Activated T-helper 1 cell treated with anti-CD3 and anti-CD28 coated beads, Interleukin-2, amount 50 U/mL, for 16 hours (primary cell): ENCODE results near the gene DGKG.

Source experiments
- DNase-seq, 2 donors: peaks; one replicate each; pipeline ENCODE4 v3.0.0-alpha.2; 2020; ENCODE audit warnings: low read depth in 1 of 2, low spot score in 1 of 2

The DGKG gene

GRCh38 chr3:186368176-186368575 lies 6.1 kb upstream of the DGKG start:
- DNase-seq = no peak

DNA sequence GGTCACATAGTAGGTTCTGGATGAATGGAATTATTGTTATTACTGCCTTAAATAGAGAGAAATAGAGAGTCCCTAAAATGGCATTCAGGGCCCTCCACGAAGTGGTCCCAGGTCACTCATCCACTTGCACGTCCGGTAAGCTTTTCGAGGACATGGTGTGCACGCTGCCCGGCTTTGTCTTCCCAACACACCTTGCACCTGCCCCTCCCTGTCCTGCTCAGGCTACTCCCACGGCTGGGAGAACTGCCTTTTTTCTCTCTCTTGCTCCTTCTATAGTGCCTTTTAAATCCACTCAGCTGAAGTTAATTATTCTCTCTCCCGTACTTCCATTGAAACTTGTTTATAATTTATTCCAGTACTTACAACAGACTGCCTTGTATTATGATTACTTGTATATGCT lies 5.6 kb upstream of the DGKG start:
- DNase-seq = no peak

DNA sequence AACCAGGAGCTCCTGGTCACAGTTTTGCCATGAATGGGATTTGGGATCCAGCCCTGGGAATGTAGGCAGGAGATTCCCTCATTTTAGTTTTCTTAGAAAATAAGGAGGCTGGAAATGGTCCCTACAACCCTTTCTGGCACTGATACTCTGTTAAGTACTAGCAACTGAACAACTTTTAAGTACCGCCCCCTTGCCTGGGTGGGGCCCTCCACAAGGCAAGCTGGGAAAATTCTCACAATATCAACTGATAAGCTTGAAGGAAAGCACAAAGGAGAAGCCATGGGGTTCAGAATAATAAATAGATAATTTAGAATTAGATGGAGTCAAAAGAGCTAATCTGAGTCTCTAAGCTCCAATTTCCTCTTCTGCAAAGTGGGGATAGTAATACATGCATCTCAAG lies 4.2 kb upstream of the DGKG start:
- no peak for DNase-seq

DNA sequence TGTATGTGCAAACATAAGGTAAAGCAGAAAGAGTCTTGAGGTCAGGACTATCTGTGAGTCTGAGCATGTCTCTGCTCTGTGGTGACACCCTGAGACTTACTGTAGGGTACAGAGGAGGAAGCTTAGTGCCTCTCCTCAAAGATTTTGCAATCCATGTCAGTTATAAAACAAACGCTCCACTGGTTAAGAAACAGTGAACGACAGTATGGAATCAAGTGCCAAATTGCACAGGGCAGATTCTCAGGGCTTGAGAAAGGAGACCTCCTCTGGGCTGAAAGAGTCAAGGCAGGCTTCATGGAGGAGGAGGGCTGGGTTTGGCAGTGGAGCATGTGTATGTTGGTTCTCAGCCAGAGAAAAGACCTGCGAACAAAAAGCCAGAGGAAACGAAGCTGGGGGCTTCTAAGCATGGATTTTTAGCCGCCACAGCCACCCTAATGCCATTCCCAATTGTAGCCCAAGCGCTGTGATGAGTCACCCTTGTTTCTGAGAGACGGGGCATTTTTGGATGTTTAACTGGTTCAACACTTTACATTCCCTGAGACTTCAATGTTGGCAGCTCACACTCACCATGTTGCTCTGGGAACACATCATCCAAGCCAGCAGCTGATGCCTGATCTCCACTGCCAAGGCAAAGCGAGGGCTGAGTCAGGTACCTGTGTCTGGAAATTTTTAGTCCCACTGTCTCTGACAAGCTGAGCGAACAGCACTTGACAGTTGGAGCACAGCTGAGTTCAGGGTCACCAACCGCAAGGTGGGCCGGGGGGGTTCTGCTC lies 3.4 kb upstream of the DGKG start:
- DNase-seq = no peak

DNA sequence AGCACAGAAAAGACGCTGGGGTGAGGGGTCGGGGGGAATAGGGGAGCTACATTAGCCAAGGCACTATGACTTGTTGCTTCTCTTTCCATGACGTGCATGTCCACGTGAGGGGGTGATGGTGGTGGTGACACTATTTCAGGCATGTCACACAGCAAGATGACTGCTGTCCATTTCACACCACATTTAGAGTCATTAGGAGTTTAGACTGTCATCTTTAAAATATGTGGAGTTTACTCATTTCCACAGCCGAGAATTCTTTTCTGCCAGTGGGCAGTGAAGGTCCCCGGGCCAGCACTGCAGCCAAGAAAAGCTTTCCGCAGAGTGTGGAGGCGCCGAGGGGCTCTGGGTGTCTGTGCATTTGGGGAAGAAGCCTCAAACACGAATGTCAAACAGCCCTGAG lies 954 bp upstream of the DGKG start:
- DNase-seq = no peak

- no peak for DNase-seq
Observed at GRCh38 chr3:186362537-186362842, 456 bp upstream of the DGKG start.

DNA sequence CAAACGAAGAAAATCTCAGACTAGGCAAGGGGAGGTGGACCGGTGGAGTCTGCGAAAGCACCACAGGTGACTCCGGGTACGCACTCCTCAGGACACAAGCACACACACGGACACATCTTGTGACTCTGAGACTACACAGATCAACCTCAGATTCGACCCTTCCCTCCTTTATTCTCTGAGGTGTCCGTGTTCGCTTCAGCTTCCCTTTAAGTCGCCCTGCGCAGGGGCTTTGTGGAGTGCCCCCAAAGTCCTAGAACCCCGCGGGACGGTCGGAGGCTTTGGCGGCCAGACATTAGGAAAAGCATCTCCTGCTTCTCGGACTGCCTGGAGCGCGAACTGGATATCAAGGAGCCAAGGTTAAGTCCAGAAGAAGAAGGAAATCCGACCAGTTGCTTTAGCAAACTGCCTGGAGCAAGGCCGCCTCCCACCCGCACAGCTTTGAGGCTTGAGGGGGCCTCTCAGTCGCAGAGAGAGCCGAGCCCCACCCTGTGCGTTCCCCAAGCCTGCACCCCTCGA lies 730 bp downstream of the DGKG start:
- no peak for DNase-seq

DNA sequence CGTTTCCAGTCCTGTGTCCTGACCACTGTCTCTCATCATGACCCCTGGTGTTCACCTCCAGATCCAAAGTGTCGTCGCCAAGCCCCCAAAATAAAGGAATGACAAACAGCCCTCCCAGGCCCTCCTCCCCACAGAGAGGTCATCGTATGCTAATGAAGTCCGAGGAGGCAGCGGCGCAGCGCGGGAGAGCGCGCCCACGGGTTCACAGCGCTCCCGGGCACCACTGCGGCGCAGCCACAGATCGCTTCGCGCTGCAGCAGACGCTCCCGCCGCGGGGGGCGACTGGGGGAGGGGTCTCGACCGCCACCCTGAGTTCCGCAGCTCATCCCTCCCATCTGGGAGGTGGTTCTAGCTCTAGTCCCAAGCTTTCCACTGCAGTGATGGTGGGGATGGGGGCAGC lies 1.3 kb downstream of the DGKG start:
- no peak for DNase-seq

DNA sequence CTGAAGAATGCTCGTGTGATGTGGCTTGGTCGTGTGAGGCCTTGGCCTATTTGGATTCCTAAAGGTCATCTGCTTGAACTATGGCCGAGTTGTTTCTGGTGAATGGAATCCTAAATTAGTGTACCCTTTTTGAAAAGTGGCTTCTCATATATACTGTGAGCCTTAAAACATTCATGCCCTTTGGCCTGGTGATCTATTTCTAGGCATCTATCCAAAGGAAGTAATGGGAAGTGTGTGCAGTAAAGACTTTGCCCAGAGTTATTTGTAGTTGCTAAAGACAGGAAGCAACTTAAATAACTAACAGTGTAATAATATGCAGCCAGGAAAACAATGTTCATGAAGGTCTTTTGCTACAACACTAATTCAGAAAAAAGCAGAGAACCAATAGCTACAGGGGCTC lies 3.0 kb downstream of the DGKG start:
- DNase-seq = no peak

GRCh38 chr3:186356152-186356551 lies 5.9 kb downstream of the DGKG start:
- no peak for DNase-seq

DNA sequence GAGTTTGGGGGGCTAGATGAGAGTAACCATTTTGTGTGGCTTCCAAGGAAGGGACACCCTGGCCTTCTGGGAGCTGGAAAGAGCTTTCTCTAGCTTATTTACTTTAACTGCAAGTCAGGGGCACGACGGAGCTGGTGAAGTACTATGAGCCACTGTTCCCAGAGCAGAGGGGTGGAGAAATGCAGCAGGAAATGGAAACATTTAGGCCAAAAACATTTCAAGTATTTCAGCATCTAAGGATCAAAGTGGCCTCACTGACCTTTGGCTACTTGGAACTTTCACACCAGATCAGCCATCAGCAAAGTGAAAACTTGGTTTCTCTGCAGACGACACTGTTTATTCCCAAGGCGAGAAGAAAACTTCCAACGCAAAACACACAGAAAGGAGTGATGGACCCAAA lies 7.9 kb downstream of the DGKG start:
- DNase-seq = no peak

DNA sequence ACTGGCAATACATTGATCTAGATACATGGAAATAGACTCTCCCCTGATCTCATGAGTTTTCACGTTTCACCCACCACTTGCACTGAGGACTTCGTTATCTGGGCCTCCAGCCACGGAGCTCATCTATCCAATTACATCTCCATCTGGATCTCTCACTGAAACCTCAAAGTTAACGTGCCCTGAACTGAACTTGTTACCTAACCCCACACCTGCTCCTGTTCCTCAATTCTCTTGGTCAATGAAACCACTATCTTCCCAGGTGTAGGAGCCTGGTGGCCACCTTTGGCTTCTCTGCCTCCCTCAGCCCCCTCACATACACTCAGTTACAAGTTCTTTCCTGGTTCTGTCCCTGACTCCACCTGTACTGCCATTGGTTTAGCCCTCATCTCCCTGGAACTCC lies 9.7 kb downstream of the DGKG start:
- no peak for DNase-seq

GRCh38 chr3:186342197-186342596 lies 19.8 kb downstream of the DGKG start:
- no peak for DNase-seq

DNA sequence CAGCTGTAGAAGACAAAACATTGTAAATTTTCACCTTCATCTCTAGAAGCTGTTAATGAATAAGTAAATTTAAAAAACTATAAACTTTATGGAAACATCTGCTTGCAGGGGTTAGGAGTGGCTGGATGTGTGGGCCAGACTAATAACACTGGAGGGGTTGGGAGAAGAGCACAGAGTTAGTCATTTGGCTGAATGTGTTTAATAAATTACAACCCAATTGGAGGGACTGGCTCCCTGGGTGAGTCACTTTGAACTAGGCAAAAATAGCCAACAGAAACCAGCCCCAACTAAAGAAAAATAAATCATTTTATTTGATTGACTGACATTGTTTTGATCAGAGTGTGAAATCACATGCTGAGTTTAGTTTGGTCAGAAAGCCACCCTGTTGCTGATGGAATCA lies 21.8 kb downstream of the DGKG start:
- DNase-seq = no peak

DNA sequence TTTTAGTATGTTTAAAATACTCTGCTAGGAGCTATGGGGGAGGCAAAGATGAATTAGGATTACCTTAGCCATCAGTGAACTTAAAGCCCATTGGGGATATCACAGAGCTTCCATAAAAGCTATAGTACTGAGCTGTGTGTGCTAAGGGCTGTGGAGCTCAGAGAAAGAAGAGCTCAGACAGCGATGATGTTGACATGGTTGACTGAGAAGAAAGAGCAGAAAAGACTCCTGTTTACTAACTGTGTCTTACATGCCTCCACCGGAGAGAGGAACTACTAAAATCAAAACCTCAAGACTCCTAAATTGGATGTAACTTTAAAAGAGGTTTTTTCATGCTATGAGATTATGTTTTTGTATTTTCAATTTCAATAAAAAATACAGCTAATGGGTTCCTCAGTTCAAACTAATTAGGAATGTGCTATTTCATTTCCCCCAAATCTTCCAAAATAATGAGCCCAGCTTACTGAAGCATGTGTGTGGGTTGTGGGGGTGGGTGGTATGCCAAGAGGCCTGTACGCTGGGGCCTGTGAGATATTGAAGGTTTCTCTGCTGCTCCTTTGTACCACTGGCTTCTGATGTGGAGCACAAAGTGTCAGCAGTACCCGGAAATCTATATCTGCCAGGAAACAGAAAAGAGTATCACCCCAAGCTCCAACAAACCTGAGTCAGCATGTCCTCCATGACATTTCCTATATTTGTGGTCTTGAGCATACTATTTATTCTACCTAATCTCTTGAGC lies 22.7 kb downstream of the DGKG start:
- DNase-seq = no peak

DNA sequence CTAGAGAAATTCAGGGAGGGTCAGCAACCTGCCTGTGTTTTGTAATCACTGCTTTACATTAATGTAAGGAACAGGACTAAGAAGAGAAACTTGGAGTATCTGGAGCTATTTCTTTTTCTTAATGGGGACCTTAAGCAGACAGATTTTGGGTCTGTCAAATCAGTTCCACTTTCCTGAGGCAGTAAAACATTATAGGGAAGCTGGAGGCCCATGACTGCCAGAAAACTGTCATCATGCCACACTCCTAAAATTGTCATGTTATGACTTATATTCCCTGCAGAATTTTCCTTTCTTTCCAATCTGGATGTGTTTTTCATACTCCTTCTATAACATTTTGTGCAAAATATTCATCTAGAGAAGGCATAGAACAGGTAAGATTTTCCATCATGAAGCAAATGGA lies 28.8 kb downstream of the DGKG start:
- DNase-seq = no peak

DNA sequence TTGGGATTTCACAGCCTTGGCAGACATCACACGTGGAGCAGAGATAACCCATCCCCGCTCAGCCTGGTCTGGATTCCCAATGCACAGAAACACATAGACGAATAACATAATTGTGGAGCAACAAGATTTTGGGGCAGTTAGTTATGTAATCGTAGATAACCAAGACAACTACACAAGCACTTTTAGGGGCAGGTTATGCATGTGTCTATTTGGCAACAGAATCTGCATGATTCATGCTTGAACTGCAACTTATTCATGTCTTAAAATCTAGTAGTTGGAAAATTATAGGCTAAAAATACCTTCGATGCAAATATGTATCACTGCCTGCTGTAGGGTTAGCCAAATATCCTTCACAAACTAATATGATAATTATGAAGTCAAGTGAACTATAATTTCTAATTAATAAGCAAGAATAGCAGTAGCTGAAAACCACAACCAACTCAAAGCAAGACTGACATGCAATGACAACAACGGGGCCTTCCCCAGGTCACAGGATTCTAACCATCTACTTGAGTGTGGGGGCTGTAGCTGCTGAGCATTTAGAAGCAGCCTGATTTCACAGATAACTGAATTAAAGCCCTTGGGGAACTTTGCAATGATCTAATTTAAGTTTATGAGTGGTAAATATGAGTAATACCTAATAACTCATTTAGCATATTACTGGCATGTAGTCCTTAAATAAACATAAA lies 31.1 kb downstream of the DGKG start:
- no peak for DNase-seq

DNA sequence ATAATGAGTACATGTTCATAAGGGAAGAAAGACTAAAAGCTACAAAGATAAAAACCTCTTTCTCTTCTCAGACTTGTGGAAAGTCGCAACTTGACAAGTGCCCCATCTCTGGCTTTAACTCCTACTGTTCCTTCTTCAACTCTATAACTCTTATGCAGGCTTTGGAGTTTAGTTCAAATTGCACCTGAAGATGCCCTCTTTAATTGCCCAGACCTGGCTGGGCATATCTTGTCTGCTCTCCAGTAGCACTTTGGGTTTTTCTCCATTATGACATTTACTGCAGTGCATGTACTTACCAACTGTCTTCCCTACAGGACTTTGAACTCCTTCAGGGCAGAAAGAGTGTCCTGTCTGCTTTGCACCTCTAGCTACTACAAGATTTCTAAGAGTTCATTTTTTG lies 32.4 kb downstream of the DGKG start:
- no peak for DNase-seq

DNA sequence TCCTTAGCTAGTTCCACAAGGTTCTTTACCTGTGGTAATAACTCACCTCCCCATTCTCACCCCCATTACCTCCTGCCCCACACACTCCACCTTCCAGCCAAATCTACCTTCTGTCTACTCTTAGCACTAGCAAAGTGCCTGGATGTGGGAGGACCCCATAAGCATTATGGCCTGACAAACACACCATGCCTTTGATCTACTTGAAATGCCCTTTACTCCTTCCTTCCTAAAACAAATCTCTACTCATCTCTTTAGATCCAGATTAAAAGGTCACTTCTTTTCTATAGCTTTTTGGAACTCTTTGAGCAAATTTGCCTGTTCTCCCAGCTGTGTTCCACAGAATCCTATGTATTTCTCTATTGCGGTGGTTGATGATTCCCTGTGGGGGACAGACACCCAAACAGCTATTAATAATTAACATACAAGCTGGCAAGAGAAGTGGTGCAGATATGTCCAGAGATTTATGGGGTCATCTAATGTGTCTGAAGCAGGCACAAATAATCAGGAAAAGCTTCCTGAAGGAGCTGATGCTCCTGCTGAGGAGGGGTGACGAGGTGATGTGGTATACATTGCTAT lies 34.0 kb downstream of the DGKG start:
- no peak for DNase-seq

- DNase-seq = no peak
Observed at GRCh38 chr3:186322761-186323160, 39.3 kb downstream of the DGKG start.

GRCh38 chr3:186321746-186322145 lies 40.3 kb downstream of the DGKG start:
- DNase-seq = no peak
